HG02852 (cell line): ENCODE results near the gene B2M.
"Not testable (repeated sequence)": the region's sequence is repeated elsewhere in the genome, so short reads cannot be mapped to it uniquely, and the experiment has no call there.

ENCODE experiments used
- ATAC-seq: cut with Tn5 transposase; IDR thresholded peaks from one replicate; pipeline ENCODE4 v1.9.1; 2021; ENCODE audit warnings: mild to moderate bottlenecking, moderate library complexity; ENCODE audit not compliant: unreplicated experiment

The B2M gene

DNA sequence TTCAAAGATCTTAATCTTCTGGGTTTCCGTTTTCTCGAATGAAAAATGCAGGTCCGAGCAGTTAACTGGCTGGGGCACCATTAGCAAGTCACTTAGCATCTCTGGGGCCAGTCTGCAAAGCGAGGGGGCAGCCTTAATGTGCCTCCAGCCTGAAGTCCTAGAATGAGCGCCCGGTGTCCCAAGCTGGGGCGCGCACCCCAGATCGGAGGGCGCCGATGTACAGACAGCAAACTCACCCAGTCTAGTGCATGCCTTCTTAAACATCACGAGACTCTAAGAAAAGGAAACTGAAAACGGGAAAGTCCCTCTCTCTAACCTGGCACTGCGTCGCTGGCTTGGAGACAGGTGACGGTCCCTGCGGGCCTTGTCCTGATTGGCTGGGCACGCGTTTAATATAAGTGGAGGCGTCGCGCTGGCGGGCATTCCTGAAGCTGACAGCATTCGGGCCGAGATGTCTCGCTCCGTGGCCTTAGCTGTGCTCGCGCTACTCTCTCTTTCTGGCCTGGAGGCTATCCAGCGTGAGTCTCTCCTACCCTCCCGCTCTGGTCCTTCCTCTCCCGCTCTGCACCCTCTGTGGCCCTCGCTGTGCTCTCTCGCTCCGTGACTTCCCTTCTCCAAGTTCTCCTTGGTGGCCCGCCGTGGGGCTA lies at the start of gene B2M, which contains the start of gene PATL2:
Gene B2M (plus strand): TSS at position 422 of the 647 bp plus-strand sequence. CDS start 30 bp downstream, at position 452.
Gene PATL2 (minus strand): TSS at position 228 of the 647 bp plus-strand sequence. CDS start 34,833 bp downstream, outside the sequence.
- peak; percentile 89 for ATAC-seq

DNA sequence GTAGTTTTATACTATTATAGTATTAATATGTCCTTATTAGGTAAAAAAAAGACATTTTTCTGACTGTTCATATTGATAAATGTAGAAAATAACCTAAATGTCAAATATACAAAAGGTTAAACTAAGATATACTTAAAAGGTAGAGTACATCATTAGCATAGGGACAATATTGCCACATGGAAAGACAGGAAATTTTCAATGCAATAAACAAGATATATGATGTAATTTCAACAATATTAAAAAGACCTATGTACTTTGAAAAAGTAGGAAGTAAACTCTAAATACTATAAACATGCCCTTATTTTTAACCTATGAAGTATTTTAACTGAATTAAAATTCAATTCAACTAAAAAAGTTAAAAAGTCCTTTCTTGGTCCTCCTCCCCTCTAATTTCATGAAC lies 49.7 kb upstream of the B2M start:
- ATAC-seq: no peak

DNA sequence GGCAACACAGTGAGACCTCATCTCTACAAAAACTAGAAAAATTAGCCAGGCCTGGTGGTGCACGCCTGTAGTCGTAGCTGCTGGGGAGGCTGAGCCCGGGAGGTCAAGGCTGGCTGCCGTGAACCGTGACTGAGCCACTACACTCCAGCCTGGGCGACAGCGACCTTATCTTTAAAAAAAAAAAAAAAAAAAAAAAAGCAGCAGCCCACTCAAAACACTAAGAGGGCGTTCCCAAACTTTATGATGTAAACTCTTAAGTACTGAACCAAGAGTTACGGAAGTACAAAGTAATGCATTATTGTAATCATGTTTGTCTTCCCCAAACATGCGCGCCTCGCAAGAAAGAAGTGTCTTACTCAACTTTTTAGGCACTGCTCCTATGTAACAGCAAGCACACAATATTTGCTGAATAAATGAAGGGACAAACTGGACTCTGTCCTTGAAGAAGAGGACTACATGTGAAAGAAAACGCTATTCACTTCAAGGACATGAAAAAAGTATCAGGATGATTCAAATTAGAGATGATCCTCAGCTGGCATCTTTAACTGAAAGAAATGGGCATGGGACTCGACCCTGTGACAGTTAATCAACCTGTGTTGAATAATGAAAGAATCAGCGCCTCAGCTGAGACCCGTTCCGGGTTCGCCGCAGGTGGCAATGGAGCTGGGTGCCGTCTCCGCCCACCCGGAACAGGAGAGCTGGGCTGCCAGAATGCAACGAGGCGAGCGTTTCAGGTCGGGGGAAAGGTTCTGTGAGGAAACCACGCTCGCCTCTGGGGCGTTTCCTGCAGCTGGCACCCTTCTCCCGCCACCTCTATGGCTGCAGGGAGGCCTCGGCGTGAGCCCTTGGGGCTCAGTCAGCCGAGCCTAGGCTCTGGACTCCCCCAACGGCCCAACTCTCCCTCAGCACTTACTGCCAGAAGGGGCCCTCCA lies 48.6 kb upstream of the B2M start:
- ATAC-seq: peak; percentile 43

DNA sequence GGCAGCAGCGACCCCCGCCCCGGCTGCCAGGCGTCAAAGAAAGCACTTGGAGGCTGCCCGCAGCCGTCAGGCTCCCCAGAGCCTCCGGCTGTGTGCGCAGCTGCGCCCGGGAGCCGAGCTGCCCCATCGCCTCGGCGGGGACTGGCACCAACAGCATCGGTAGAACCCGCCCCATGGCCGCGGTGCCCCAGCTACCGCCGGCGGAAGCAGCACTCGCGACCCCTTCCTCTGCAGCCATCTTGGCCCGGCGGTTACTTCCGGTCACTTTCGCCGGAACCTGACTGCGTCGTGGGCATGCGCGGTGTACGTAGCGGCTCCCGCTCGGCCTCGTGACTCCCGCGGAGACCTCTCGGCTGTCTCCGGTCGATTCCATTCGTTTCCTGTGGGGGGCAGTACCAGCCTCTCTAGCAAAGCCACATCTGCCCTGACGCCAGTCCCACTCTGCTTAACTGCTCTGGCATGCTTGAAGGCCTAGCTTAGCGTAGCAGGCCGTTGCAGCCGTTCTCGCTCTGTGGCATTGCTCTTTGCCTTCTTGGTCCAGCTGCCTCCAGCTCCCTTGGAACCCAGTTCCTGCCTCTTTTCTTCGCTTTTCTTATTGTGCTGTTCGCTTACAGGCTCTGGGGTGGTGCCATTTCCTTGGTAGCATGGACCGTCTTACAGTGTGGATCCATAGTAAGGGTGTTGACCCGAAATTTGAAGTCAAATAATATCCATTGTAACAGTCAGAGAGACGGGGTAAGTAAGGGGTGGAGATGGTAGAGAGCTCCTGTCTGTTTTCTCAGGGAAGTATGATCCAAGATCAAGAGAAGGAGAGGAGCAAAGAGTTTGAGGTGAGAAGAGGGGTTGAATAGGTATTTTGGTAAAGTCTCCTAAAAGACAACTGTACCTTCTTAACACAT lies 47.7 kb upstream of the B2M start, which contains the start of gene SPG11:
Gene SPG11 (minus strand): TSS at position 253 of the 899 bp plus-strand sequence. CDS start 15 bp downstream, at position 238.
- peak; percentile 69 for ATAC-seq

DNA sequence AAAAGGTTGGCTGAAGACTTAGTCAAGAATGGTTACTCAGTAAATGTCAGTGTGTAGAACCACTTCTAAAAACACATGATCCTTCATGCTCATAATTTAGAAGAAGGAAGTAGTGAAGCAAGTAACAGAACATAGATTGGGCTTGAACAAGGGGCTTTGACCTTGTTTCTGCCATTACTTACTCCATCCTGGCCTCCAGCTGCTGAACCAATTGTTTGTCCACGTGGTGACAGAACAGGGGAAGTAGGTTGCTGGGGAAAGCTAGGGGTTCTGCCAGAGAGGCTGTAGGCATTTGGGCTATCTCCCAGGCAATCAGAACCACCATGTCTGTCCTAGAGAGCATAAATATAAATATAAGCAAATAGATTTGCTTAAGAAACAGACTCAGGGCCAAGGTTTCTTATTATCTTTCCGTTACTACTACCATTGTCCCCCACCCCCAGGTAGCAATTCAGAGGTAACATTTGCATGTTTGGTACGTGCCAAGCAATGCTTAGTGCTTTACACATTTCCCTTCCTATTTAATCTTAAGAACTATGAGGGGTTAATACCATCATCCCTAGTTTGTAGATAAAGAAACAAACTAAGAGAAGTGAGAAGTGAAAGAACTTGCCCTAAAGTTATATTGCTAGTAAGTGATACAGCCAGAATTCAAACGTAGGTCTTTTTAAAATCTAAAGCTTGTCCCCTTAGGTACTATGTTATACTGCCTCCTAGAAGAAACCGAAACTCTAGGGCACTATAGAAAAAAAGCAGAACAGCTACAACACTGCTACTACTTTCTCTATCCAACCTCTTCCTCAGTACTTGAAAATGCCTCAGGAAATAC lies 44.9 kb upstream of the B2M start:
- ATAC-seq: no peak

DNA sequence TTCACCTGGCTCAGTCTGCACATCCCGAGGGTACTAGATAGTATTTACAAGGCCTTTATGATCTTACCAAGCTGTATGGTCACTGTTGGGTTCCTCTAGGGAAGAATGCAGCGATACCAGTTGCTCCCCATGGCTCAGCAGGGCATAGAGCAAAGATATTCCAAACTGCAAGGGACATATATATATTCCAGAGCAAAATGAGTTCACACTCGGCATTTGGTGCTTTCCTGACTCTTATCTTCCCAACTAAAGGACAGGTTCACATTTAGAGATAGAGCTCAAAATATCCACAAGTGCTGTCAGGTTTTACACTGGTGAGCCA lies 44.3 kb upstream of the B2M start:
- no peak for ATAC-seq

DNA sequence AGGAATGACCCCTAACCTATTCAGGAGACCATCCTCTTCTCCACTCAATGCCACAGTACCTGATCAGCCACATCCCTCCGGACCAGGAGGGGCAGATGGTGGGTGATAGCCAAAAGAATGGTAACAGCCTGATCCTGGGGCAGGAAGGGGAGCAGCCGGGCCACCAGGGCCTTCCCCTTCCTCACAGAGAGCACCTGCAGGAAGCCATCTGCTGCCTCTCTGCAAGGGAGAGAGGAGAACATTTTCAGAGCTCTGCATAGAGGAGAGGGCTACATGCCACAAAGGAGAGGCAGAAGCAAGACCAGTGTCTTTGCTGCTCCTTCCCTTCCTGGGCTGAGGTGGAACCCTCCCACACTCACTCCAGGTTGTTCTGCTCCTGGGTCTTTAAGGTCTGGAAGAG lies 42.4 kb upstream of the B2M start:
- no peak for ATAC-seq

DNA sequence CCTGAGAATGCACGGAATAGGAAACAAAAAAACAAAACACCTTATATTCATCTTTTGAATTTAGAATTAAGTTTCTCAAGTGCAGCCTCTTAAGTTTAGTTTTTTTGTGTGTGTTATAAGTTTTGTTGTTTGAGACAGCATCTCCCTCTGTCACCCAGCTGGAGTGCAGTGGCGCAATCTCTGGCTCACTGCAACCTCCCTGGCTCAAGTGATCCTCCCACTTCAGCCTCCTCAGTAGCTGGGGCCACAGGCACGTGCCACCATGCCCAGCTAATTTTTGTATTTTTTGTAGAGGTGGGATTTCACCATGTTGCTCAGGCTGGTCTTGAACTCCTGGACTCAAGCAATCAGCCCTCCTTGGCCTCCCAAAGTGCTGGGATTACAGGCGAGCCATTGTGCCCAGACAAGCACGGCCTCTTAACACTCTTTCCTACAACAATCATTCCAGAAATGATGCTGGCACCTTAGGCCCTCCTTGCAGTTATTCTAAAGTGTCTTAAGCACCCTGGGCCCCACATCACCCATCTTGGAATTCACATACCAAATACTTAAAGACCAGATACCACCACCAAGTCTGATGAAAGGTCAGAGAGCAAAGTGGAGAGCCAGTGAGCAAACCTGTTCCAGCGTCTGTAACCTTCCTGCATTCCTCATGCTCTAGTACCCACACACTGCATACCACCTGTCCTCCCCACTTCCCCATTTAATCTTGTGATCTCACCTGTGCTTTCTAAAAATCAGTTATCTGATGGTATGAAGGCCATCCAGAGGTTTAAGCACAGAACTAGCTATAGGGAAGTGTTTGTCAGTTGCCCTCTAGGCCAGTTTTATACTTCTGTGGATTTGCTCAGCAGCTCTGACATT lies 41.0 kb upstream of the B2M start:
- ATAC-seq: no peak

DNA sequence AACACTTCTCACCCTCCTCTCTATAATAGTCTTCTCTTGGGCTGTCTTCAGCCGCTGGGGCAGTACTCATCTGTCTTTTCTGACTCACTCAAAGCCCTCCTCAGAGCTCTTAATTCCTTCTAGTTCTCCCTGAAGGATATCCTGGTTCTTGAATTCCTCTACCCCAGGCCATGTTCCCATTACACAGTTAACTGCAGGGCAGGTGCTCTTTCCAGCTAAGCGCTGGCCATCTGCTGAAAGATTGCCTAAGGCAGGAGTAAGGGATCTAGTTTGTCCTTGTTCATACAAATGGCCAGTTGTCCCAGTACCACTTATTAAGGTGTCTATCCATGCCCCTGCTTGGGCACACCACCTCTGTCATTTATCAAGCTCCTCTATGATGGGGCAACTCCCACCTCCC lies 37.7 kb upstream of the B2M start:
- no peak for ATAC-seq

DNA sequence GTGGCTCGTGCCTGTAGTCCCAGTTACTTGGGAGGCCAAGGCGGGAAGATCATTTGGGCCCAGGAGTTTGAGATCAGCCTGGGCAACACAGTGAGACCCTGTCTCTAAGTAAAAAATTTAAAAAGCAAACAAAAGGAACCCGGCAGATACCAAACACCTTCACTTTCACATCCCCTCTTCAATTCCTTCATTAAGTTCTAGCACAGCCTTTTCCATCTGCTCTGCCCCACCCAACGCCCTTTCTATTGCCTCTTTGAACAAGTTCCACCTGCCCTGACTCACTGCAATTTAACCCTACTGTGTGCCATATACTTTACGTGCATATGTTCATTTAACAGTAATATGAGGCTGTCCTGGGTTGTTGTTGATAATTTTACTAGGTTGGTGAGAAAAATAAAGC lies 35.4 kb upstream of the B2M start:
- no peak for ATAC-seq

DNA sequence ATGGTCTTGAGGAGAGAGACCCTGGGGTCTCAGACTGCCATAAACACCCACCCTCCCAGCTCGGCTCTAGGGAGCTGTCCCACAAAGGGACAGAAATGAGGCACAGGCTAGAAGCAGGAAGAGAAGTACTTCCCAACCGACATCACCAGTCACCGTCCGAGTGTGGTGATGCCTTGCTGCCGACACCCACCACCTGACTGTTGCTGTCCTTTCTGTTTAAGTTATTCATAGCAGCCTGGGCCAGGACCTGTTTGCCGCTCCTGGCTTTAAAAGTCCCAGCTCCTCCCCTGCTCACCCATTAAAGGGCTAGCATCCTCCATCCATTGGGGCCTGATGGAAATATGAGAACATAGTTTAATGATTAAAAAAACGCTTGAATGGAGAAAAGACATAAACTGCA lies 34.6 kb upstream of the B2M start:
- ATAC-seq: no peak

DNA sequence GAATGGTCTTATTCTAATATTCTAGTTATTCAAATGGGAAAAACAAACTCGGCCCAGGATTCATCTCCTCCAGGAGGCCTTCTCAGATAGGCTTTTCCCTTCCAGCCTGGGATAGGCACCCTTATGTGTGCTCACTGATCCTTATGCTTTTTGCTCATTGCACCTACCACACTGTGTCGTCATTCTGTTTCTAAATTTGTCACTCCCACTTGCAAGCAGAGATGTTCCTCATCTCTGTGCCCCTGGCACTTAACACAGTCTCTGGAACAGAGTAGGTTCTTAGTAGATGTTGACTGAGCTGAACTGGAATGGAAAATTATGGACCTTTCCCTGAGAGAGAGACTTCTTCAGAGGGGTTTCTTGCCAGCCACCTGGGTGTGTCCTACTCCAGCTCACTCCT lies 29.1 kb upstream of the B2M start:
- ATAC-seq: no peak

DNA sequence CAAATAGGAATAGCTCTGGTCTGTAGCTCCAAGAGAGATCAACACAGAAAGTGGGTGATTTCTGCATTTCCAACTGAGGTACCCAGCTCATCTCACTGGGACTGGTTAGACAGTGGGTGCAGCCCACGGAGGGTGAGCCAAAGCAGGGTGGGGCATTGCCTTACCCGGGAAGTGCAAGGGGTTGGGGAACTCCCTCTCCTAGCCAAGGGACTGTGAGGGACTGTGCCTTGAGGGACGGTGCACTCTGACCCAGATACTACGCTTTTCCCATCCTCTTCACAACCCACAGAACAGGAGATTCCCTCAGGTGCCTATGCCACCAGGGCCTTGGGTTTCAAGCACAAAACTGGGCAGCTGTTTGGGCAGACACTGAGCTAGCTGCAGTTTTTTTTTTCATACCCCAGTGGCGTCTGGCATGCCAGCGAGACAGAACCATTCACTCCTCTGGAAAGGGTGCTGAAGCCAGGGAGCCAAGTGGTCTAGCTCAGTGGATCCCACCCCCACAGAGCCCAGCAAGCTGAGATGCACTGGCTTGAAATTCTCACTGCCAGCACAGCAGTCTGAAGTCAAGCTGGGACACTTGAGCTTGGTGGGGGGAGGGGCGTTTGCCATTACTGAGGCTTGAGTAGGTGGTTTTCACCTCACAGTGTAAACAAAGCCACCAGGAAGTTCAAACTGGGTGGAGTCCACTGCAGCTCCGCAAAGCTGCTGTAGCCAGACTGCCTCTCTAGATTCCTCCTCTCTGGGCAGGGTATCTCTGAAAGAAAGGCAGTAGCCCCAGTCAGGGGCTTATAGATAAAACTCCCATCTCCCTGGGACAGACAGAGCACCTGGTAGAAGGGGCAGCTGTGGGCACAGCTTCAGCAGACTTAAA lies 28.3 kb upstream of the B2M start:
- not testable (repeated sequence) for ATAC-seq

DNA sequence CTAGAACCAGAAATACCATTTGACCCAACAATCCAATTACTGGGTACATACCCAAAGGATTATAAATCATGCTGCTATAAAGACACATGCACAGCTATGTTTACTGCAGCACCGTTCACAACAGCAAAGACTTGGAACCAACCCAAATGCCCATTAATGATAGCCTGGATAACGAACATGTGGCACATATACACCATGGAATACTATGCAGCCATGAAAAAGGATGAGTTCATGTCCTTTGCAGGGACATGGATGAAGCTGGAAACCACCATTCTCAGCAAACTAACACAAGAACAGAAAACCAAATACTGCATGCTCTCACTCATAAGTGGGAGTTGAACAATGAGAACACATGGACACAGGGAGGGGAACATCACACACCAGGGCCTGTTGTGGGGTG lies 22.0 kb upstream of the B2M start:
- not testable (repeated sequence) for ATAC-seq

DNA sequence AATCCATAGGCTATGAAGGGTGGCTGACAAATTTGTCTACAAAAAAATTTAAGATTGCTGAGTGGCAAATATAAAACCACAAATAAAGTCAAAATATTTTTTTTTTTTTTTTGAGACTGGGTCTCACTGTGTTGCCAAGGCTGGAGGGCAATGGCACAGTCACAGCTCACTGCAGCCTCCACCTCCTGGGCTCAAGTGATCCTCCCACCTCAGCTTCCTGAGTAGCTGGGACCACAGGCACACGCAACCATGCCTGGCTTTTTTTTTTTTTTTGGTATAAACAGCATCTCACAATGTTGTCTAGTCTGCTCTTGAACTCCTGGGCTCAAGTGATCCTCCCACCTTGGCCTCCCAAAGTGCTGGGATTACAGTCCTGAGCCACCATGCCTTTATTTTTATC lies 21.1 kb upstream of the B2M start:
- not testable (repeated sequence) for ATAC-seq

DNA sequence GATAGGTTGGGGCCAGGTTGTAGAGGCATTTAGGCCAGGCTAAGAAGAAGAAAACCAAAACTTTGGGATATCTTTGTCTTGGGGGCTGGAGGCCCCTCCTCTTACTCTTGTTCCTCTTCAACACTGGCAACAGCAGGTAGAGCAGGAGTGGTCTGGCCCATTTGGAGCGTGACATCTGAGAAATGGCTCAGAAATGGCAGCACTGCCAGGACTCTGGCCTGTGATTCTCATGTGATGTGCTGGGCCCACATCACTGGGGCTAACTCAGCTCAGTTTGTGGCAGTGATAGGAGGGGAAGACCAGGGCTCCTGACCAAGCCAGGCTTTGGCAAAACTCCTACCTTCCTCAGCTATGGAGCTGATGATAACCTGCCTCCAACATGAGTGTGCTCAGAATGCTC lies 18.7 kb upstream of the B2M start:
- no peak for ATAC-seq

DNA sequence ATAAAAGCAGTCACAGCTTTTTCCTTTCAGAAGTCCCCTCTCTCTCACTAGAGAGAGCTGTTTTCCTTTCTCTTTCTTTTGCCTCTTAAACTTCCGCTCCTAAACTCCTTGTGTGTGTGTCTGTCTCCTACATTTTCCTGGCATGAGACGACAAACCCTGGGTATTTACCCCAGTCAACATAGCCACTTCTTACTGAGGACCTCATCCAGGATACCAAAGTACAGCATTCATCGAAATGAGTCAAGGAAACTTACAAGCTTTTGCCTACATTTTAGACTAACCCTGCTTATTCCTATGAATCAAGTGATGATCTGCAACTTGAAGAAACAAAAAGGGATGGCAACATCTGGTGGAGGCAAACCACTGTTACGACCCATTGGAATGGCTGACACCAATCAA lies 16.9 kb upstream of the B2M start:
- ATAC-seq: no peak

DNA sequence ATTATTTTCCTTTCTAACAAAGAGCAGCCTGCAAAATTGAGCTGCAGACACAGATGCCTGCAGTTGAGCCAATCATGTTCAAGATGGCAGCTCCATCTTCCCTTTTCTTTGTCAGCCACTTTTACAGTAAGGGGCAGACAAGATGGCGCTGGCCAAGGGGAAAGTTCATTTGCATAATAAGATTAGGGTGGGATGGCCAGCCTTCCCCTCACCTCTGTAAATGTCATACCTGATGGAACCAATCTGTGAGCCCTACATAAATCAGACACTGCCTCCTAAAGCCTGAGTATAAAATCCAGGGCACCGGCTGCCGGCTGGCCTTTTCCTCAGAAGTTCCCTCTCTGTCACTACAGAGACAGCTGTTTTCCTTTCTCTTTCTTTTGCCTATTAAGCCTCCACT lies 16.0 kb upstream of the B2M start:
- ATAC-seq: no peak
